Astrocyte (in vitro differentiated cells and primary cell): ENCODE measurements around the gene ABCG4. TPM values are rescaled to one million over a fixed set of nuclear protein-coding genes. Genes with fewer than 3 reads are reported as not detected.

Source experiments
- DNase-seq: peaks from one replicate; pipeline ENCODE4 v3.0.0-alpha.2; 2010; ENCODE audit warnings: low read depth
- FAIRE-seq: peaks from 2 replicates; lab custom pipeline; 2011; peaks lifted over from hg19 to GRCh38; lab: Jason Lieb, UNC
- H2AFZ ChIP-seq: 2 replicates; pipeline ENCODE4 v1.6.0; 2012; ENCODE audit warnings: low read depth, low read length, inconsistent platforms
- H3K27ac ChIP-seq: 2 replicates; pipeline ENCODE4 v1.5.1; 2011; ENCODE audit warnings: low read depth, low read length, inconsistent platforms
- H3K27me3 ChIP-seq: 2 replicates; pipeline ENCODE4 v1.6.0; 2011; ENCODE audit warnings: low read length, inconsistent platforms; ENCODE audit not compliant: insufficient read depth
- H3K36me3 ChIP-seq: 2 replicates; pipeline ENCODE4 v1.5.1; 2011; ENCODE audit warnings: low read length, inconsistent platforms; ENCODE audit not compliant: insufficient read depth
- H3K4me1 ChIP-seq: 2 replicates; pipeline ENCODE4 v1.5.1; 2011; ENCODE audit warnings: low read length, inconsistent platforms; ENCODE audit not compliant: insufficient read depth
- H3K4me2 ChIP-seq: 2 replicates; pipeline ENCODE4 v1.6.0; 2012; ENCODE audit warnings: low read length, inconsistent platforms
- H3K4me3 ChIP-seq: 2 replicates; pipeline ENCODE4 v1.5.1; 2011; ENCODE audit warnings: low read depth, mild to moderate bottlenecking, low read length, inconsistent platforms; ENCODE audit not compliant: insufficient read depth
- H3K79me2 ChIP-seq: 2 replicates; pipeline ENCODE4 v1.6.0; 2012; ENCODE audit warnings: mild to moderate bottlenecking, low read length, inconsistent platforms; ENCODE audit not compliant: insufficient read depth
- H3K9ac ChIP-seq: 2 replicates; pipeline ENCODE4 v1.6.0; 2012; ENCODE audit warnings: mild to moderate bottlenecking, low read length, inconsistent platforms
- H3K9me3 ChIP-seq: 2 replicates; pipeline ENCODE4 v1.5.1; 2012; ENCODE audit warnings: low read depth, mild to moderate bottlenecking, low read length, inconsistent platforms; ENCODE audit not compliant: insufficient read depth
- H4K20me1 ChIP-seq: 2 replicates; pipeline ENCODE4 v1.6.0; 2012; ENCODE audit warnings: low read length, inconsistent platforms; ENCODE audit not compliant: insufficient read depth
- H3K27ac Mint-ChIP-seq: one replicate; pipeline ENCODE4 v1.8.0; 2021; ENCODE audit warnings: mild to moderate bottlenecking, mixed read lengths; ENCODE audit not compliant: unreplicated experiment
- H3K27me3 Mint-ChIP-seq: one replicate; pipeline ENCODE4 v1.8.0; 2021; ENCODE audit warnings: low read depth, mixed read lengths; ENCODE audit not compliant: unreplicated experiment
- H3K36me3 Mint-ChIP-seq: one replicate; pipeline ENCODE4 v1.8.0; 2021; ENCODE audit warnings: low read depth, mixed read lengths; ENCODE audit not compliant: unreplicated experiment
- H3K4me1 Mint-ChIP-seq: one replicate; pipeline ENCODE4 v1.8.0; 2021; ENCODE audit warnings: low read depth, mixed read lengths; ENCODE audit not compliant: unreplicated experiment
- H3K4me3 Mint-ChIP-seq: one replicate; pipeline ENCODE4 v1.8.0; 2021; ENCODE audit warnings: mild to moderate bottlenecking, moderate library complexity, mixed read lengths; ENCODE audit not compliant: unreplicated experiment
- H3K9me3 Mint-ChIP-seq: one replicate; pipeline ENCODE4 v1.8.0; 2021; ENCODE audit warnings: mild to moderate bottlenecking, mixed read lengths; ENCODE audit not compliant: unreplicated experiment
- EZH2 ChIP-seq: IDR thresholded peaks from 2 replicates; pipeline ENCODE4 v1.6.1; 2012; ENCODE audit warnings: mild to moderate bottlenecking, low read length, inconsistent platforms; ENCODE audit not compliant: insufficient read depth
- total RNA-seq: library from RNA; stranded (reverse); gene quantifications from 2 replicates; pipeline ENCODE4 v1.2.1, GENCODE V29; 2021
- TF ChIP-seq, protein P1 (sequence below): IDR thresholded peaks from 2 replicates; pipeline ENCODE4 v1.5.1; 2011; ENCODE audit warnings: low read depth, mild to moderate bottlenecking, inconsistent platforms, low read length, moderate library complexity; ENCODE audit not compliant: insufficient read depth

The ABCG4 gene
- total RNA-seq, 1 donor from 2014 or later: 1.5 TPM

DNA sequence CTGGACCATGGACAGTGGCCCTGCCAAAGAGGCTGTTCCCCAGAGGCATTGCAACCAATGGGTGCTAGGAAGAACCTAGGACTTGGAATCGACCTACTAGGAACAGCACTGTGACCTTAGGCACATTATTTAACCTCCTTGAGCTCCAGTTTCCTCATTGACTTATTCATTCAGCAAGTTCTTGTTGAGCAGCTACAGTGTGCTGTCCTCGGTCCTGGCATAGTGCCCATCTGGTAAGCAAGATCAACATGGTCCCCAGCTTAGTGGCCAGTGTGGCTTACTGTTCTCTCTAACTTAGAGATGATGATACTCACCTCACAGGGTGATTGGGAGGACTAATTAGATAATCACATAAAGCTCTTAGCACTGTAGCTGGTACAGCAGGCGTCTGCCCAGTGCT is 8.2 kb downstream of the ABCG4 start:
- FAIRE-seq: no peak

DNA sequence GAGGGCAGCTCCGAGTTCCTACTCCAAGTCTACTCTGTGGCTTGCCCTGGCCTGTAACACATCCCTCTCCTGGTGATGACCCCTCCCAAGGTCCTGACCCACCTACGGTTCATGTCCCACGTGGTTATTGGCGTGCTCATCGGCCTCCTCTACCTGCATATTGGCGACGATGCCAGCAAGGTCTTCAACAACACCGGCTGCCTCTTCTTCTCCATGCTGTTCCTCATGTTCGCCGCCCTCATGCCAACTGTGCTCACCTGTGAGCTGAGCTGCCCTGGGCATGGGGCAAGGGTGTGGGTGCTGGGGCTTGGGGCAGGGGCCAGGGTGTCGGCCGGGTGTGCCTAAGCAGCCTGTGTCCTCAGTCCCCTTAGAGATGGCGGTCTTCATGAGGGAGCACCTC is 9.6 kb downstream of the ABCG4 start:
- peaks cover 2% of the 10 kb centered on the region for H3K36me3 Mint-ChIP-seq

More for the DNA sequence above, 8.2 kb downstream of the ABCG4 start:
- no peaks in the 10 kb centered on the region for H3K36me3 ChIP-seq
- H3K4me3 ChIP-seq: no peak overlapping the region
- H3K27me3 ChIP-seq: peaks cover 4% of the 10 kb centered on the region
- no peaks in the 10 kb centered on the region for H3K4me1 Mint-ChIP-seq
- H3K27me3 Mint-ChIP-seq: peaks cover 60% of the 10 kb centered on the region
- H3K9ac ChIP-seq: no peak overlapping the region
- TF ChIP-seq EZH2: no peak
- TF ChIP-seq, protein P1, sequence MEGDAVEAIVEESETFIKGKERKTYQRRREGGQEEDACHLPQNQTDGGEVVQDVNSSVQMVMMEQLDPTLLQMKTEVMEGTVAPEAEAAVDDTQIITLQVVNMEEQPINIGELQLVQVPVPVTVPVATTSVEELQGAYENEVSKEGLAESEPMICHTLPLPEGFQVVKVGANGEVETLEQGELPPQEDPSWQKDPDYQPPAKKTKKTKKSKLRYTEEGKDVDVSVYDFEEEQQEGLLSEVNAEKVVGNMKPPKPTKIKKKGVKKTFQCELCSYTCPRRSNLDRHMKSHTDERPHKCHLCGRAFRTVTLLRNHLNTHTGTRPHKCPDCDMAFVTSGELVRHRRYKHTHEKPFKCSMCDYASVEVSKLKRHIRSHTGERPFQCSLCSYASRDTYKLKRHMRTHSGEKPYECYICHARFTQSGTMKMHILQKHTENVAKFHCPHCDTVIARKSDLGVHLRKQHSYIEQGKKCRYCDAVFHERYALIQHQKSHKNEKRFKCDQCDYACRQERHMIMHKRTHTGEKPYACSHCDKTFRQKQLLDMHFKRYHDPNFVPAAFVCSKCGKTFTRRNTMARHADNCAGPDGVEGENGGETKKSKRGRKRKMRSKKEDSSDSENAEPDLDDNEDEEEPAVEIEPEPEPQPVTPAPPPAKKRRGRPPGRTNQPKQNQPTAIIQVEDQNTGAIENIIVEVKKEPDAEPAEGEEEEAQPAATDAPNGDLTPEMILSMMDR: no peak
- H2AFZ ChIP-seq: no peak overlapping the region
- no peaks in the 10 kb centered on the region for H3K4me1 ChIP-seq
- no peaks in the 10 kb centered on the region for H3K9me3 Mint-ChIP-seq
- no peak overlapping the region for H3K4me2 ChIP-seq
- H3K9me3 ChIP-seq: no peaks in the 10 kb centered on the region
- H3K36me3 Mint-ChIP-seq: peaks cover 2% of the 10 kb centered on the region
- H3K27ac Mint-ChIP-seq: no peak overlapping the region
- H3K4me3 Mint-ChIP-seq: no peak overlapping the region
- H3K27ac ChIP-seq: no peak overlapping the region
- no peak for DNase-seq
- H4K20me1 ChIP-seq: no peaks in the 10 kb centered on the region
- no peaks in the 10 kb centered on the region for H3K79me2 ChIP-seq

DNA sequence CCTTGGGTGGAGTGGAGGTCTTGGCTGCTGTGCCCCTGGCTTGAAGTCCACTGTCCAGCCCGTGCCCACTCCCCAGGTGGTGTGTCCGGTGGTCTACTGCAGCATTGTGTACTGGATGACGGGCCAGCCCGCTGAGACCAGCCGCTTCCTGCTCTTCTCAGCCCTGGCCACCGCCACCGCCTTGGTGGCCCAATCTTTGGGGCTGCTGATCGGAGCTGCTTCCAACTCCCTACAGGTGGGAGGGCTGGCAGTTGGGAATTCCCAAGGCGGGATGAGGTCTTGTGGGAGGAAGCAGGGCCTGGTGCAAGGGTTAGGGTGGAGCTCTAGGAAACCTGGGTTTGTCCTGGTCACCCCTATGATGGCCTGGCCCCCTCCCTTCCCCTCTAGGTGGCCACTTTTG is 11.3 kb downstream of the ABCG4 start:
- Histone ChIP-seq H3K27ac (no peak overlapping the region), H3K4me2 (no peak overlapping the region), H4K20me1 (no peaks in the 10 kb centered on the region), H3K9ac (no peak overlapping the region), H3K27me3 (no peaks in the 10 kb centered on the region), H3K36me3 (no peaks in the 10 kb centered on the region), H3K79me2 (no peaks in the 10 kb centered on the region), H3K4me3 (no peak overlapping the region), H2AFZ (no peak overlapping the region), H3K4me1 (no peaks in the 10 kb centered on the region), H3K9me3 (no peaks in the 10 kb centered on the region)
- Mint-ChIP-seq H3K4me3 (no peak overlapping the region), H3K9me3 (no peaks in the 10 kb centered on the region), H3K27ac (no peak overlapping the region), H3K27me3 (peaks cover 44% of the 10 kb centered on the region), H3K36me3 (no peaks in the 10 kb centered on the region), H3K4me1 (no peaks in the 10 kb centered on the region)
- DNase-seq (no peak), FAIRE-seq (no peak)
- no peak for TF ChIP-seq EZH2
- TF ChIP-seq, protein P1: no peak

More for the DNA sequence above, 9.6 kb downstream of the ABCG4 start:
- peaks cover 60% of the 10 kb centered on the region for H3K27me3 Mint-ChIP-seq
- no peak overlapping the region for H2AFZ ChIP-seq
- H3K4me3 ChIP-seq: no peak overlapping the region
- peaks cover under 1% of the 10 kb centered on the region for H3K27me3 ChIP-seq
- H3K4me3 Mint-ChIP-seq: no peak overlapping the region
- no peaks in the 10 kb centered on the region for H4K20me1 ChIP-seq
- no peaks in the 10 kb centered on the region for H3K9me3 Mint-ChIP-seq
- no peaks in the 10 kb centered on the region for H3K36me3 ChIP-seq
- no peaks in the 10 kb centered on the region for H3K79me2 ChIP-seq
- H3K4me1 Mint-ChIP-seq: no peaks in the 10 kb centered on the region
- H3K27ac Mint-ChIP-seq: no peak overlapping the region
- no peak overlapping the region for H3K4me2 ChIP-seq
- no peak overlapping the region for H3K9ac ChIP-seq
- TF ChIP-seq EZH2: no peak
- TF ChIP-seq, protein P1: no peak
- H3K9me3 ChIP-seq: no peaks in the 10 kb centered on the region
- H3K4me1 ChIP-seq: no peaks in the 10 kb centered on the region
- FAIRE-seq: no peak
- H3K27ac ChIP-seq: no peak overlapping the region
- no peak for DNase-seq
